Fibroblast of peridontal ligament (primary cell): ENCODE results near the gene APBA3.

Experiments used
- DNase-seq: peaks from one replicate; pipeline ENCODE4 v3.0.0-alpha.2; 2010; ENCODE audit errors: extremely low read depth

The APBA3 gene

DNA sequence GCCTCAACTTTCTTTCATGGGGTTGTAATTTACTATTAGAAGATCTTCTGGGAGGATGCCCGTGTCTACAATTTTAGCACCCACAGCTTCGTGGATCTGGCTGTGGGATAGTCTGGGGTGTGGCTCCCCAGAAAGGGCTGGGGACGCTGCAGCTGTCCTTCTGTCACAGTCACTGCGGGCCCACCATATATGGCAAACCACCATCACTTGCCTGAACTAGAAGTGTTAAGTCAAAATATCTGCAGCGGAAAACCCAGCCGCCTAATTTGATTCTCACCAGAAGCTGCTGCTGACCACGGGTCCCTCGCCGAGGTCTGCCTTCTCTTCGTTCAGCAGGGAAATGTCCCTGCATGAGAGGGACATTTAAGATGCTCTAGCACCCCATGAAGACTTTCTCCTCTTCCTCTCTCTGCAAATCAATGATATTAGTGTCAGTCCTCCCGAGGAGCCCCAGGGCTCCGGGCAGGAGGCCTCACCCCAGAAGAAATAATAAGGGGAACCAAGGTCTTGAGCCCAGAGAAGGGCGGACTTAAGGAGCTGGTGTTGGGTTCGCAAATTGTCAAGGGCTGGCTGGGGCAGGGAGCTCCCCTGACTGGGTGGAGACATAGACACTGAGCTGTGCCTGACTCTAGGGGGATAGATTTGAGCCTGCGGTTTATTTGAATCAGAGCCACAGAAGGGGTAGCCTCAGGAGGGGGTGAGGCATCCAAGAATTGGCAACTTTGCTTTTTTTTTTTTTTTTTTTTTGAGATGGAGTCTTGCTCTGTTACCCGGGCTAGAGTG lies 27.7 kb upstream of the APBA3 start:
- DNase-seq: no peak

DNA sequence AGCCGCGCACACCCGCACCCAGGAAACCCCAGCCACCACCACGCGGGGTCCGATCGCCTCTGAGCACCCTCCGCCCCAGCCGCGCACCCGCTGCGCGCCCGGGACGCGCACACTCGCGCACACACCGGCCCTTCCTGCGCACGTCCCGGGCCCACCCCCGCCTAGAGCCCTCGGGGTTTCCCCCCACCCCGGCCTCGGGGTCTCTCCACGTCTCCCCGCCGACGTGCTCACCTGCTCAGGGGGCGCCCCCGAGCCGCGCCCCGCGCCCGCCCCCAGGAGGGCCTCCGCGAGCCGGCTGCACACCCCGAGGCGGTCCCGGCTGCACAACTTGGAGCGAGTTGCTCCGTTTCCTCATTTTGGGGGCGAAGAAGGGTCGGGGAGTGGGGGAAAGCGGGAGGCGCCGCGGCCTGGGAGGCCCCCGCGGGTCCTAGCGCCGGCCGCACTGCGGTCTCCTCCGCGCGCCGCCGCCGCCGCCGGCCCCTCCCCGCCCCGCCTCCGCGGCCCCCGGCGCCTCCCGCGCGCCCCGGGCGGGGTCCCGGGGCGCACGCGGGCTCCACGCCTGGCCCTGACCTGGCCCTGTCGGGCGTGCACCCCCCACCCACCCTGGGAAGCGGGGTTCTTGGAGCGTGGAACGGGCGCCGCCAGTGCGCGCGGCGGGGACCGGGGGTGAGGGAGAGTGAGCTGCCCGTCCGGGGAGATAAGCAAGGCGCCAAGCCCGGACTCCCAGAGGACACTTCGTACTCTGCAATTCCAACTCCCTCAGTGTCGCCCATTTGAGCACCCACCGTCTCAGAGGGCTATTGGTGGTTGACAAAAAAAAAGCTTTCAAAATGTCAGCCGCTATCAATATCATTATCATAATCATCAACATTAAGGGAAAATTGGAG lies 24.7 kb upstream of the APBA3 start, which contains the start of gene MATK:
TSS of gene MATK (minus strand) at position 444 of the 887 bp plus-strand sequence. CDS start 1,246 bp downstream, outside the sequence.
- no peak for DNase-seq

DNA sequence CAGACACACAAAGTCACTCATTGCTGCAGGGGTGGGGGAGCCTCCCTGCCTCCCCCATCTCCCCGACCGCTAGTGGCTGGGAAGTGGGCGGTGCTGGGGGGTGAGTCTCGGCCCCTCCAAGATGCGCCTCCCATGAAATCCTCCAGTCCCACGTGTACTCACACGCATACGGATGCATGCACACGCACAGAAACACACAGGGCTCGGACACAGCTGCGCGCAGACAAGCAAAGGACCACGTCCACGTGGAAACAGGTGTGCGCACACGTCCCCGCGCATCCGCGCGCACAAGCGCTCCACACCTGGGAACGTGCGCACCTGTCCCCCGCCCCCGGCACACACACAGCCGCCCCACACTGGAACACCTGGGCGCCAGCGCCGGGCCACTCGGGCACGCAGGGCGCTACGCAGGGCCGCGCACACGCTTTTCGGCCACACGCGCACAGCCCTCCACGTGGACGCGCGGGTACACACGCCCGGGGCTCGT lies 24.0 kb upstream of the APBA3 start:
- no peak for DNase-seq

DNA sequence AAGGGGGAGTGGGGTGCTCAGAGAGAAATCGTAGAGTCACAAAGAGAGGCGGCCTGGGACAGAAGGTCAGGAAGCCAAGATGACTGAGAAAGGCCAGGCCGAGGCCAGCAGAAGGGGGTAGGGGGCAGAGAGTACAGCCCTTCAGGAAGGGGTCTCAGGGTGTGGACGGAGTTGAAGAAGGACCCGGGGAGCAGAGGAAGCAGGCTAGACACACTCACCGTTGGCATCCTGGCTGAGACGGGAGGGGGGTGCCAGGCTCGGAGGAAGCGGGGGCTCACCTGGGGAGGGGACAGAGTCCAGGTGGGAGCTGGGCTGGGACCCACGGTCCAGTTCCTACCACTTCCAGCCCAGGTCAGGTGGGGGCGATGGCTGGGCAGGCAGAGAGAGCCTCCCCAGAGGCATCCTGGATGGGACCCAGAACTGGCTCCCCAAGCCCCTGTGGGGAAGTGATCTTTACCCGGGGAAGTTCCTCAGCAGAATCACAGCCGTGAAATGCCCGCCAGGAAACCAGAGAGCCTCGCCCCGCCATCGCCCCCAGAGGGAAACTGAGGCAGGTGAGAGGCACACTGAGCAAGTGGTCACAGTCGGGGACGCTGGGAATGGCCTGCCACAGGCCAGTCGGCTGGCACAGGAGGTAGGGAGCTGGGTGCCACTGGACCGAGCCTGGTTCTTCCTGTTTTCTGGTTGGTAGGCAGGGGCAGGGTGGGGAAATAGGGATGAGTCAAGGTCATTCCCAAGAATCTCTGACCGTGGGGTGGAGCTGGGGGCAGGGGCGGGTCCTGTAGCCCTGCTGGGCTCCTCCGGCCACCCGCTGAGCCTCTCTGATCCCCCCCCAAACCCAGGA lies 23.3 kb upstream of the APBA3 start:
- DNase-seq: no peak

GRCh38 chr19:3783660-3784584 lies 22.4 kb upstream of the APBA3 start:
- DNase-seq: no peak

- no peak for DNase-seq
These were observed 21.4 kb upstream of the APBA3 start for GRCh38 chr19:3782903-3783302.

DNA sequence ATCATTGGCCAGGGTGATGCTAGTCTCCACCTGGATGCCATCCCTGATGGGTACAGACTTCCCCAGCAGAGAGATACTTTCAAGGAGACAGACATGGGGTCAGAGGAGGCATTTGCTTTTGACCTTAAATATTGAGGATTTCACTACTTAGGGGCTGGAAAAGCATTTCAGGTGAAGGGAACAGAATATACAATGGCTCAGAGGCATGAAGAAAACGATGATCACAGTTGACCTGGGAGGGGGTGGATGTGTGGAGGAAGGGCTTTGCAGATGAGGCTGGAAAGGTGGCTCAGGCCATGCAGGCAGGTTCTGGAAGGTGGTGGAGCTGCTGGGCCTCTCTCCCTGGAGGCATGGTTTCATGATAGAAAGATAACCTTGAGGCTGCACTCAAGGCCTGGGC lies 20.8 kb upstream of the APBA3 start:
- no peak for DNase-seq

- no peak for DNase-seq
These were observed 20.1 kb upstream of the APBA3 start for GRCh38 chr19:3781603-3782002.

- no peak for DNase-seq
These were observed 19.4 kb upstream of the APBA3 start for GRCh38 chr19:3780786-3781304.

DNA sequence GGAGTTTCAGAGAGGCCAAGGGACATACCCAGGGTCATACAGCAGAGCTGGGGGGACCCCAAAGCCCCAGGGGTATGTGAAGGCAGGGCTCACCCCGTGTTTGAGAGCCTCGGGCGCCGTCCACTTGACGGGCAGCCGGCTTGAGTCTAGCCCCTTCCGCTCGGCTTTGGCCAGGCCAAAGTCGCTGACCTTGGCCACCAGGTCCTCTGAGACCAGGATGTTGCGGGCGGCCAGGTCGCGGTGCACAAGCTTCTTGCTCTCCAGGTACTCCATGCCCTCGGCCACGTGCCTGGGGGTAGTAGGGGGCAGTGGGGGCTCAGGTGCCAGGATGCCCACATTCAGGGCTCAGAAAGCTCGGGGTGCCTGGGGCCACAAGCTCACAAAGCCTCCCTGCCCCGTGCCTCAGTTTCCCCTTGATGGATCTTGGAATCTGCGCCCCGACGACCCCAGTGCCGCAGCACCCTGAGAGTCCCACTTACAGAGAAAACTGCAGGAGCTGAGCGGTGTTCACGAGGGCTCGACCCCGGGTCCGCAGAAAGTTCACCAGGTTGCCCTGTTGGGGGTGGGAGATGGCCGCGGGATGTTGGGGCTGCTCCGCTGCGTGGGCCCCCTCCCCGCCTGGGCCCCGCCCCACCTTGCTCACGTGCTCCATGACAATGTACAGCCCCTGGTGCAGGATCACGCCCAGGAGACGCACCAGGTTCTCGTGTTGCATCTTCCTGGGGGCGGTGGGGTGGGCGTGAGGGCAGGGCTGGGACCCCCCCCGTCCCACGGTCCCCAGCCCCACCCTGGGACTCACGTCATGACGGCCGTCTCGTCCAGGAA lies 17.6 kb upstream of the APBA3 start:
- DNase-seq: no peak

GRCh38 chr19:3778104-3778867 lies 16.8 kb upstream of the APBA3 start:
- no peak for DNase-seq

DNA sequence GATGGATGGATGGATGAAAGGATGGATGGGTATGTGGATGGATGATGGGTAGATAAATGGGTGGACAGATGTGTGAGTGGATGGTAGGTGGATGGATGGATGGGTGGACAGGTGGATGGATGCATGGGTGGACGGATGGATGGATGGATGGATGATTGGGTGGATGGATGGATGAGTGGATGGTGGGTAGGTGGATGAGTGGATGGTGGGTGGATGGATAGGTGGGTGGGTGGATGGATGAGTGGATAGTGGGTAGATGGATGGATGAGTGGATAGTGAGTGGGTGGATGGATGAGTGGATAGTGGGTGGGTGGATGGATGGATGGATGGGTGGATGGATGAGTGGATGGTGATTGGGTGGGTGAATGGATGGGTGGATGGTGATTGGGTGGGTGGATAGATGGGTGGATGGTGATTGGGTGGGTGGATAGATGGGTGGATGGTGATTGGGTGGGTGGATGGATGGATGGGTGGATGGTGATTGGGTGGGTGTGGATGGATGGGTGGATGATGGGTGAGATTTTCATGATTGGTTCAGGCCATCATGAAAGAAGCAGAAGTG lies 15.1 kb upstream of the APBA3 start:
- no peak for DNase-seq

- DNase-seq: no peak
These were observed 14.3 kb upstream of the APBA3 start for GRCh38 chr19:3775831-3776230.

- DNase-seq: no peak
These were observed 13.9 kb upstream of the APBA3 start for GRCh38 chr19:3775374-3775711.

DNA sequence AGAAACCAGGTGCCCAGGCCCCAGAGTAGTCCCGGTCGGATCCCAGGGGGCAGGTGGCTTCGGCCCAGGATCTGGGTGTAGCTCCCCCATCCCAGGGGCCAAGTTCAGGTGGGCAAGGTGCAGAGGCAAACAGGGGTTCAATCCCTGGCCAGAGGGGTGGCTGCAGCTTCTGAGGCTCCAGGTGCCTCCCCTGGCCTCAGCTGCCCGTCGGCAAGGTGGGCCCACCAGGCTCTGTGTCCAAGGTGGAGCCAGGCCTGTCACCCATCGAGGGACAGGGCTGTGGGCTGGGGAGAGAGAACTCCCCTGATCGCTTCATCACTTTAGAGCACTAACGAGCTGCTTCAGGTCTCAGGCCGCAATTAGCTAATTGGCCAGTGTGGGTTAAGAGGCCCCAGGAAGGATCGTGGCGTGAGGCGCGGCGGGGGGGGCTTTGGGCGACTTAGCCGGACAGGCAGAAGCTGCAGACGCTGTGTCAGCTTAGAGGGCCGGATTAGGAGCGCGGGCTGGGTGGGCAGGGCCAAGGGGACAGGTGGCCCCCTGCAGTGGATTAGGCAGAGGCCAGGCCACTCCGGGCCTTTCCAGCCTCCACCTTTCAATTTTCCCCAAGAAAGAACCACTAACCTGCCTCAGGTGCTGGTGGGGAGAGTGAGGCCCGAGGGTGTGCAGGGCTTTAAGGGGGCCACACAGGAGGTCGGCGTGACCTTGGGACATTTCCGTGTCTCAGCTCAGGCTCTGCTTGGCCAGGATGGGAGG lies 13.3 kb upstream of the APBA3 start:
- no peak for DNase-seq

DNA sequence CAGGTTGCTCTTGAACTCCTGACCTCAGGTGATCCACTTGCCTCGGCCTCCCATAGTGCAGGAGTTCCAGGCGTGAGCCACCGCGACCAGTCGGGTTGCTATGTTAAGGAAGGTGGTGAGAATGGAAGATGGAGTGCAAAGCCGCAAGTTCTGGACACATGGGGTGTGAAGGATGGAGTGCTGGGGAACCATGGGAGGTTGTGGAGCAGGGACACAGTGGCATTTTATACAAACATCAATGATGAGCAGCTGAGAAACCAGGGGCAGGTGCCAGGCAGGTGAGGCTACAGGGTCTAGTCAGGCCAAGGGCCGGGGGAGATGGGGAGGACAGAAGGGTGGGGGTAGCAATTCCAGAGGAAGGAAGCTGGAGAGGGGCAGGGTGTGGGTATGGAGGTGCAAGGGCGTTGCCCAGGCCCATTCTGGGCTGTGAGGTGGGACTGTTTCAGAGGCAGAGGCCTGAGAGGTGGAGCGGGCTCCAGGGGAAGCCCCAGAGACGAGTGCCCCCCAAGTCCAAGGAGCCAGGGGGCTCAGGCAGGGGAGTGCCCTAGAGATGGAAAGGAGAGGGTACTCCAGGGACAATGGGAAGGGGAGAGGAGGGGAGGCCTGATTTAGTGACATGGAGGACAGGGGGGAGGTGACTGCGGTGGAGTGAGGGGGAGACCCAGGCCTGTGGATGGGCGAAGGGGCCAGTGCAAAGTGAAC lies 12.5 kb upstream of the APBA3 start:
- no peak for DNase-seq

DNA sequence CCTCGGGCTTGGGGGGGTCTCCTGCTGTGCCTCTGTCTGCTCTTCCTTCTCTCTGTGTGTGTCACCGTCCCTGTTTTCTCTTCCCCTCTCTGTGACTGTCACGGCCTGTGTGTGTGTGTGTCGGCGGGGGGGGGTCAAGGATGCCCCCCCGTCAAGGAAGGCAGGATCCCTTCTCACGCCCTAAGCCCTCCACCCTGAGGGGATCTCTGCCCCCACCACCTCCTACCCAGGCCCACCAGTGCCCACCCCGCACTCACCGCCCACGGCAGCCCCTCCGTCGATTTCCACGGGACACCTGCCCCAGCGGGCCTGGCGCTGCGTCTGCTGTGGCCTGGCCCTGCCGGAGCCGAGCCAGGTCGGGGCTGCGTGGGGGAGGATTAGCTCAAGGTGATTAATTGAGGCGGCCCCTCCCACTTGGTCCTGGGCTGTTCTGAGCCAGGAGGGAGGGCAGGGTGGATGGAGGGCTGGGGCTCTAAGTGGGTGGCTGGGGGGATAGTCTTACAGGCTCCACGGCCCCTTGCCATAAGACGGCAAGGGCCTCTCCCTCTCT lies 10.5 kb upstream of the APBA3 start, which contains the start of gene RAX2:
TSS of gene RAX2 (minus strand) at position 323 of the 550 bp plus-strand sequence. CDS start 486 bp downstream, outside the sequence.
- DNase-seq: no peak
